Nephron progenitor cell (in vitro differentiated cells): ENCODE measurements around the gene LGR6.
"Not testable (repeated sequence)": the region's sequence is repeated elsewhere in the genome, so short reads cannot be mapped to it uniquely, and the experiment has no call there.

Source experiments
- DNase-seq: peaks from one replicate; pipeline ENCODE4 v3.0.0; 2021
- H3K27ac Mint-ChIP-seq: 2 replicates; pipeline ENCODE4 v1.8.0; 2021; ENCODE audit warnings: mild to moderate bottlenecking, moderate library complexity, mixed read lengths
- H3K27me3 Mint-ChIP-seq: 2 replicates; pipeline ENCODE4 v1.8.0; 2021; ENCODE audit warnings: mild to moderate bottlenecking, low read depth, mixed read lengths; ENCODE audit not compliant: poor library complexity
- H3K36me3 Mint-ChIP-seq: 2 replicates; pipeline ENCODE4 v1.8.0; 2021; ENCODE audit warnings: low read depth, mixed read lengths
- H3K4me1 Mint-ChIP-seq: 2 replicates; pipeline ENCODE4 v1.8.0; 2021; ENCODE audit warnings: mixed read lengths
- H3K4me3 Mint-ChIP-seq: 2 replicates; pipeline ENCODE4 v1.8.0; 2021; ENCODE audit warnings: mild to moderate bottlenecking, moderate library complexity, mixed read lengths
- H3K9me3 Mint-ChIP-seq: 2 replicates; pipeline ENCODE4 v1.8.0; 2021; ENCODE audit warnings: mild to moderate bottlenecking, moderate library complexity, mixed read lengths
- TF ChIP-seq, protein P1 (sequence below): fragments of 200-600 bp; sonication (generic); IDR thresholded peaks from 2 replicates; pipeline ENCODE4 v1.5.0; 2021; ENCODE audit warnings: antibody characterized with exemption

LGR6 gene

DNA sequence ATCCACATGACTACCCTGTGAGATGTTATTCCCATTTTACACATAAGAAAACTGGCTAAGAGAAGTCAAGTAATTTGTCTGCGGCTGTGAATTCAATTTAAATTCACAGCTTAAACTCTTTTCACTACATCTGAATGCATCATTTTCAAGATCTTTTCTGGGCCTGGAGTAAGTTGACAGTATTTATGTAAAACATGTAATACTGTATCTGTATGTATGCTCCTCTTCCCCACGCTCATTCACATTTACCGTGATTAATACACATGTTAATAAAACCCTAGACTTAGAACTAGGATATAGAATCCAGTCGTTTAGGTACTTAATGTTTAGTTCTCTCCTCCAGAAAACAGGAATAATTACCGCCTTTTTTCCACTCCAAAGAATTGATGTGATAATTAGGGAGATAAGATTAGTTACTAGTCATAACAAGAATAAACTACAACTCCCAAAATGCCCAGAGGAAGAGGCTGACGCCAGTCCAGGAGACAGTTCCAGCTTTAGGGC is 154.5 kb downstream of the LGR6 start:
- no peaks in the 10 kb centered on the region for H3K36me3 Mint-ChIP-seq
- H3K27me3 Mint-ChIP-seq, result peaks cover 9% of the 10 kb centered on the region
- no peak for DNase-seq
- no peaks in the 10 kb centered on the region for H3K9me3 Mint-ChIP-seq
- no peak overlapping the region for H3K27ac Mint-ChIP-seq
- peak overlapping the region; percentile 94 for H3K4me3 Mint-ChIP-seq
- peaks cover 35% of the 10 kb centered on the region for H3K4me1 Mint-ChIP-seq
- TF ChIP-seq, protein P1, sequence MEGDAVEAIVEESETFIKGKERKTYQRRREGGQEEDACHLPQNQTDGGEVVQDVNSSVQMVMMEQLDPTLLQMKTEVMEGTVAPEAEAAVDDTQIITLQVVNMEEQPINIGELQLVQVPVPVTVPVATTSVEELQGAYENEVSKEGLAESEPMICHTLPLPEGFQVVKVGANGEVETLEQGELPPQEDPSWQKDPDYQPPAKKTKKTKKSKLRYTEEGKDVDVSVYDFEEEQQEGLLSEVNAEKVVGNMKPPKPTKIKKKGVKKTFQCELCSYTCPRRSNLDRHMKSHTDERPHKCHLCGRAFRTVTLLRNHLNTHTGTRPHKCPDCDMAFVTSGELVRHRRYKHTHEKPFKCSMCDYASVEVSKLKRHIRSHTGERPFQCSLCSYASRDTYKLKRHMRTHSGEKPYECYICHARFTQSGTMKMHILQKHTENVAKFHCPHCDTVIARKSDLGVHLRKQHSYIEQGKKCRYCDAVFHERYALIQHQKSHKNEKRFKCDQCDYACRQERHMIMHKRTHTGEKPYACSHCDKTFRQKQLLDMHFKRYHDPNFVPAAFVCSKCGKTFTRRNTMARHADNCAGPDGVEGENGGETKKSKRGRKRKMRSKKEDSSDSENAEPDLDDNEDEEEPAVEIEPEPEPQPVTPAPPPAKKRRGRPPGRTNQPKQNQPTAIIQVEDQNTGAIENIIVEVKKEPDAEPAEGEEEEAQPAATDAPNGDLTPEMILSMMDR, result no peak

DNA sequence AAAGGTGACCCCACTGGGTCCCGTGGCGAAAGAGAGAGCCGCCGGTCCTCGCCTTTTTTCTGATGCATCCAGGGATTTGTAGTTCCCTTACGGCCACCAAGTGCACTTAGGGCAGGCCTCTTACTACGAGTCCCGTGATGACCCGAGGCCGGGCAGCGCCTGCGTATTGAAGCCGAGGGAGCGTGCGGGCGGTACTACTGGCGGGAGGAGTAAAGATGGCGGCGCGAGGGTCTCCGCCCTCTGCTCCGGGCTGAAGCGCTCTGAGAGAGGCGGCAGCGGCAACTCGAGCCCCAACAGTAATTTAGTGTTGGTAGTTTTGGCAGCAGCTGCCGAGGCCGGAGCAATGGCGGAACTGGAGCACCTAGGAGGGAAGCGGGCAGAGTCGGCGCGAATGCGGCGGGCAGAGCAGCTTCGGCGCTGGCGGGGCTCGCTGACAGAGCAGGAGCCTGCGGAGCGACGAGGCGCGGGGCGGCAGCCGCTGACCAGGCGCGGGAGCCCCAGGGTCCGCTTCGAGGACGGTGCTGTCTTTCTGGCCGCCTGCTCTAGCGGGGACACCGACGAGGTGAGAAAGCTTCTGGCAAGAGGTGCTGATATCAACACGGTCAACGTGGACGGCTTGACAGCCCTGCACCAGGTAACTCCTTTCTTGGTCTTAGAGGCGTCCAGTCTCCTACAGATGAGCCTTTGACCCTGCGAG is 155.1 kb downstream of the LGR6 start, which contains the start of gene PPP1R12B:
Gene PPP1R12B, plus strand, starts transcription at position 191 of the 697 bp plus-strand sequence. Its CDS starts 153 bp downstream, at position 344.
- H3K27me3 Mint-ChIP-seq, result peaks cover 9% of the 10 kb centered on the region
- TF ChIP-seq, protein P1, result no peak
- H3K4me3 Mint-ChIP-seq, result peak within 1 kb of the TSS; percentile 94
- H3K4me1 Mint-ChIP-seq, result peaks cover 31% of the 10 kb centered on the region
- H3K27ac Mint-ChIP-seq, result peak within 1 kb of the TSS; percentile 99
- H3K9me3 Mint-ChIP-seq, result no peaks in the 10 kb centered on the region
- H3K36me3 Mint-ChIP-seq, result no peaks in the 10 kb centered on the region
- DNase-seq, result peak; percentile 96

DNA sequence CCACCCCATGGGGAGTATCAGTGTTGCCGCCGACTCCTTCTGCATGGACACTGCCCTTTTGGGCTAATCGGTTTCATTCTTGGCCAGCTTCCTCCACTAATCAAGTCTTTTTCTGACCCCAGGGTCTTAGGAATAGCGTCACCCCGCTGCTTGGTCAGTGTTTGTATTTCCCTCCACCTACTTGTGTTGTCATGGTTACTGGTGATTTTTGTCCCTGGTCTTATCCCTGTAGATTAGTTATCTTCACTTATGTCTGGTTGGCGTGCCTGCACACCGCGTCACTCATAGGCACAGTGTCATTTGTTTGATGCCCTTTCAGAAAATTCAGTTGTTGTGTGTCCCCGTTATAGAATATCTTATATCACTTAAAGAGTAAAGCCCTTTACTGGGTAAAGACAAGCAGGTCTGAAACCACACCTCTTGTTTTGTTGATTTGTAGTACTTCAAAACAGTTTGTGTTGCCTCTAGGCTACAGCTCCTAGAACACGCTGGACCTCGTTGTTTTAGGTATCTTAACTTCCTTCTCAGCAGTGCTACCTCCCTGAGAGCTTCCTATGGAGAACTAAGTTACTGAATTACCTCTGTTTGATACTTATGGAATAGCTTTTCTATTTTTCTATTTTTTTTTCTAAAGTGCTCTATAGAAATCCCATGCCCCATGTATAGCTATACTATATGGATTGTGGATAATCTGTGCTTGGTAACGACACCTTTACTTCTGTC is 155.8 kb downstream of the LGR6 start:
- TF ChIP-seq, protein P1, result no peak
- Mint-ChIP-seq H3K36me3 (no peaks in the 10 kb centered on the region), H3K4me1 (peaks cover 29% of the 10 kb centered on the region), H3K27me3 (peaks cover 9% of the 10 kb centered on the region), H3K27ac (peak overlapping the region; percentile 95), H3K4me3 (peak overlapping the region; percentile 94), H3K9me3 (no peaks in the 10 kb centered on the region)
- DNase-seq, result no peak

DNA sequence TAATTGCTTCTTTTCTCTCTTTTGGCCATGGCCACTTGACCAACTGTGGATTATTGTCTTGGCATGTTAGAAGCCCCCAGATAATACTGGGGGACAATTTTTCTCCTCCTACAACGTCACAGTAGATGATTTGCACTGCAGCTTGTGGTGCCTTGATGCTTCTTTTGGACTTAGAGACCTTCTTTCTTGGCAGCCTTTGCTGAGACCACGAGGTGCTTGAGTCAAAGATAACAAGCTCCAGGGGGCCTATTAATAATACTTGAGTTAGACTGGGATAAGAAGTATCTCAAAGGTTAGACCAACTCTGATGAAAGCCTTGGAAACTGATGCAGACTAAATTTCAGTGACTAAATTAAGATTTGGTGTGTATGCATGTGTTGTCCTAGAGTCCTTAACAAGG is 158.1 kb downstream of the LGR6 start:
- no peaks in the 10 kb centered on the region for H3K36me3 Mint-ChIP-seq
- H3K27ac Mint-ChIP-seq, result no peak overlapping the region
- DNase-seq, result no peak
- peaks cover 29% of the 10 kb centered on the region for H3K4me1 Mint-ChIP-seq
- no peaks in the 10 kb centered on the region for H3K9me3 Mint-ChIP-seq
- peaks cover 9% of the 10 kb centered on the region for H3K27me3 Mint-ChIP-seq
- TF ChIP-seq, protein P1, result no peak
- H3K4me3 Mint-ChIP-seq, result no peak overlapping the region

DNA sequence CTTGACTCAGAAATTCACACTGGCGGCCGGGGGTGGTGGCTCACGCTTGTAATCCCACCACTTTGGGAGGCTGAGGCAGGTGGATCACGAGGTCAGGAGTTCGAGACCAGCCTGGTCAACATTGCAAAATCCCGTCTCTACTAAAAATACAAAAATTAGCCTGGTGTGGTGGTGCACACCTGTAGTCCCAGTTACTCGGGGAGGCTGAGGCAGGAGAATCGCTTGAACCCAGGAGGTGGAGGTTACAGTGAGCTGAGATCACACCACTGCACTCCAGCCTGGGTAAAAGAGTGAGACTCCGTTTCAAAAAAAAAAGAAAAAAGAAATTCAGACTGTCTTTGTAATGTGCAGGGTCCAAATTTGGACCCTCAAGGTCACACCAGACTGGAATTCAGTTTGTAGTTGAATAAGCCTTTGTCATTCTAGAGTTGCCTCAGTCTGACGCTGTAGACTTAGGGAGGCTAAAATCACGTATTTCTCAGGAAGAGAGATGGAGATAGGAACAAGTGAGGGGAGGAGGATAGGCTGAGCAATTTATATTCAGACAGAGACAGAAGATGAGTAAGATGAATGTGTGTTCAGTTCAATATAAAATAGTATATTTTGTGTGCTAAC is 159.1 kb downstream of the LGR6 start:
- H3K4me1 Mint-ChIP-seq, result peaks cover 21% of the 10 kb centered on the region
- H3K4me3 Mint-ChIP-seq, H3K36me3 Mint-ChIP-seq, H3K27me3 Mint-ChIP-seq, H3K27ac Mint-ChIP-seq, DNase-seq, H3K9me3 Mint-ChIP-seq: not testable (repeated sequence)

DNA sequence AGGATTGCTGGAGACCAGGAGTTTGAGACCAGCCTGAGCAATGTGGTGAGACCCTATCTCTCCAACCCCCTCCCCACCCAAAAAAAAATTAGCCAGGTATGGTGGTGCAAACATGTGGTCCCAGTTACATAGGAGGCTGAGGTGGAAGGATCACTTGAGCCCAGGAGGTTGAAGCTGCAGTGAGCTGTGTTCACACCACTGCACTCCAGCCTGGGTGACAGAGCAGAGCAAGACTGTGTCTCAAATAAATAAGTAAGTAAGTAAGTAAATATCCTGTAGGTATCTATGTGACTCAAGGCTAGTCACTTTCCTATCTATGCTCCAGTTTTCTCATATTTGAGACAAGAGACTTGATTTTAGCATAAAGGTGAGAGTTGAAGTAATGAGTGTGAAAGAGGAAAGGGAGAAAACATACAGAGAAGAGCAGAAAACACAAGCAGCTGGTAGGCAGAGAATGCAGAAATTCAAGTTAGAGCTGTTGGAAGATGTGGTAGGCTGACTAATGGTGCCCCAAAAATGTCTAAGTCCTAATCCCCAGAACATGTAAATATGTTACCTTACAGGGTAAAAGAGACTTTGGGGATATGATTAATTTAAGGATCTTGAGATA is 162.4 kb downstream of the LGR6 start:
- TF ChIP-seq, protein P1, result no peak
- DNase-seq, result no peak
- Mint-ChIP-seq H3K4me3 (no peak overlapping the region), H3K27ac (no peak overlapping the region), H3K27me3 (peaks cover 3% of the 10 kb centered on the region), H3K36me3 (no peaks in the 10 kb centered on the region), H3K9me3 (no peaks in the 10 kb centered on the region), H3K4me1 (peaks cover 5% of the 10 kb centered on the region)
